OCI-M2 (cell line): ENCODE results near the gene HHAT.

ENCODE experiments used
- DNase-seq: peaks from one replicate; lab custom pipeline; 2025; ENCODE audit not compliant: unreplicated experiment; lab: John Stamatoyannopoulos, UW

HHAT gene

GRCh38 chr1:210328746-210329503 is at the start of gene HHAT:
Gene HHAT, plus strand, starts transcription at chr1:210328902. Its CDS starts 20,074 bp downstream, at chr1:210348976.
- DNase-seq: no peak

- no peak for DNase-seq
Observed at GRCh38 chr1:210280221-210280620, 48.5 kb upstream of the HHAT start.

- DNase-seq: no peak
Observed at GRCh38 chr1:210288116-210288515, 40.6 kb upstream of the HHAT start.

GRCh38 chr1:210289248-210289647 is 39.5 kb upstream of the HHAT start:
- DNase-seq: no peak

- DNase-seq: no peak
Observed at GRCh38 chr1:210291081-210291764, 37.5 kb upstream of the HHAT start.

GRCh38 chr1:210291786-210292230 is 36.9 kb upstream of the HHAT start:
- DNase-seq: no peak

- DNase-seq: no peak
Observed at GRCh38 chr1:210292231-210292871, 36.4 kb upstream of the HHAT start.

GRCh38 chr1:210293171-210293607 is 35.5 kb upstream of the HHAT start:
- no peak for DNase-seq

GRCh38 chr1:210294999-210295745 is 33.5 kb upstream of the HHAT start:
- no peak for DNase-seq

- no peak for DNase-seq
Observed at GRCh38 chr1:210296682-210297081, 32.0 kb upstream of the HHAT start.

GRCh38 chr1:210298296-210298695 is 30.4 kb upstream of the HHAT start:
- DNase-seq: no peak

- no peak for DNase-seq
Observed at GRCh38 chr1:210298936-210299335, 29.8 kb upstream of the HHAT start.

GRCh38 chr1:210299501-210299900 is 29.2 kb upstream of the HHAT start:
- no peak for DNase-seq

GRCh38 chr1:210300923-210301614 is 27.6 kb upstream of the HHAT start:
- no peak for DNase-seq

- DNase-seq: no peak
Observed at GRCh38 chr1:210301615-210302000, 27.1 kb upstream of the HHAT start.

- no peak for DNase-seq
Observed at GRCh38 chr1:210302501-210302900, 26.2 kb upstream of the HHAT start.

- DNase-seq: no peak
Observed at GRCh38 chr1:210303391-210303790, 25.3 kb upstream of the HHAT start.

GRCh38 chr1:210310562-210311153 is 18.0 kb upstream of the HHAT start:
- no peak for DNase-seq

GRCh38 chr1:210311726-210312493 is 16.8 kb upstream of the HHAT start:
- no peak for DNase-seq
